Mucosa of descending colon (tissue), 3 donors: ENCODE results near the gene SLC35E1. TPM values are rescaled to one million over a fixed set of nuclear protein-coding genes. Genes with fewer than 3 reads are reported as not detected.

Source experiments
- ATAC-seq: fragments of 200-7000 bp; cut with Tn5 transposase; one replicate; pipeline ENCODE4 v1.9.1; 2020; ENCODE audit warnings: mild to moderate bottlenecking, moderate library complexity
- DNase-seq, 3 donors: peaks; one replicate each; pipeline ENCODE4 v3.0.0-alpha.2; 2020
- H3K36me3 ChIP-seq: fragments of 200-600 bp; one replicate; pipeline ENCODE4 v1.8.0; 2021; ENCODE audit warnings: low read depth, mild to moderate bottlenecking
- H3K4me1 ChIP-seq: fragments of 200-600 bp; one replicate; pipeline ENCODE4 v1.8.0; 2021; ENCODE audit warnings: low read depth, mild to moderate bottlenecking
- H3K4me3 ChIP-seq: fragments of 200-600 bp; one replicate; pipeline ENCODE4 v1.8.0; 2021; ENCODE audit warnings: mild to moderate bottlenecking
- H3K9me3 ChIP-seq: fragments of 200-600 bp; one replicate; pipeline ENCODE4 v1.8.0; 2021; ENCODE audit warnings: mild to moderate bottlenecking
- CTCF ChIP-seq: fragments of 200-600 bp; IDR thresholded peaks from one replicate; pipeline ENCODE4 v1.8.0; 2022; ENCODE audit warnings: antibody characterized with exemption, mild to moderate bottlenecking
- intact Hi-C, 2 donors: fragments of 100-400 bp; cut with DNase I in 1 of 2; cut with micrococcal nuclease in 1 of 2; formaldehyde crosslinking; loops; one replicate each; pipeline versions ENCODE4 v1.11.0 to v1.11.1; 2022; cut with DNase I, micrococcal nuclease
- total RNA-seq, 3 donors: library from RNA; stranded (reverse); fragmentation: NEBNext Ultra II Directional in 2 of 3; extraction: Animal tissue kit (Norgen Biotek cat#: 25700) in 2 of 3; gene quantifications; one replicate each; pipeline versions ENCODE4 v1.2.1 to v1.2.4, GENCODE V29; 2021 to 2023
- donor health status: DM: no; HTN: no; CAD: no; lungs with moderate emphysema.
- donor health status: DM: no; HTN: no; CAD: no.
- donor health status: DM: no; HTN: yes; CAD: no.

SLC35E1 gene
- total RNA-seq, 3 donors from 2014 or later = 34.6 to 45.8 (median 44.0) TPM

DNA sequence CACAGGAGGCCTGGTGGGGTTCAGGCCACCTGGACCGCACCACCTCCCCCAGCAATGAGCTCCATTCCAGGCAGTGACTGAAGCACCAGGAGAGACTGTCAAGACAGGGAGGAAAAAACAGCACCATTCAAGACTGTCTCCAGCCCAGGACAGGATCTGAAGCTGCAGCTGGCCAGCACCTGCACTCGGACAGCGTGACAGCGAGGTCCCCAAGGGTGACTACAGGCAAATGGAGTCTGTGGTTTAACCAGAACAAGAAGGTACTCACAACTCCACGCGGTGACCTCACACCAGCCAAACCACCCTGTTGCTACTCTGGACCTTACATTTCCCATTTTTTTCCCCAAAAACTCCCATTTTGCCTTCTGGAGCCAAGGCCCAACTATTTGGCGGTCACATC, 46.0 kb upstream of the SLC35E1 start:
- intact Hi-C loops = no loop called here
- DNase-seq (no peak), ATAC-seq (no peak)
- Histone ChIP-seq H3K36me3 (no peaks in the 10 kb centered on the region), H3K4me1 (peaks cover 9% of the 10 kb centered on the region), H3K4me3 (no peak overlapping the region), H3K9me3 (no peaks in the 10 kb centered on the region)
- TF ChIP-seq CTCF = no peak

- DNase-seq (no peak), ATAC-seq (no peak)
- H3K4me1 ChIP-seq = peaks cover 9% of the 10 kb centered on the region
- no peak overlapping the region for H3K4me3 ChIP-seq
- TF ChIP-seq CTCF = no peak
- intact Hi-C loops = no loop called here
- H3K36me3 ChIP-seq = no peaks in the 10 kb centered on the region
- no peaks in the 10 kb centered on the region for H3K9me3 ChIP-seq
These were observed 43.6 kb upstream of the SLC35E1 start for GRCh38 chr19:16615808-16616207.

- Histone ChIP-seq H3K36me3 (no peaks in the 10 kb centered on the region), H3K4me1 (peaks cover 15% of the 10 kb centered on the region), H3K4me3 (no peak overlapping the region), H3K9me3 (no peaks in the 10 kb centered on the region)
- intact Hi-C loops = no loop called here
- ATAC-seq (no peak), DNase-seq (no peak)
- no peak for TF ChIP-seq CTCF
These were observed 42.7 kb upstream of the SLC35E1 start for GRCh38 chr19:16614941-16615340.

DNA sequence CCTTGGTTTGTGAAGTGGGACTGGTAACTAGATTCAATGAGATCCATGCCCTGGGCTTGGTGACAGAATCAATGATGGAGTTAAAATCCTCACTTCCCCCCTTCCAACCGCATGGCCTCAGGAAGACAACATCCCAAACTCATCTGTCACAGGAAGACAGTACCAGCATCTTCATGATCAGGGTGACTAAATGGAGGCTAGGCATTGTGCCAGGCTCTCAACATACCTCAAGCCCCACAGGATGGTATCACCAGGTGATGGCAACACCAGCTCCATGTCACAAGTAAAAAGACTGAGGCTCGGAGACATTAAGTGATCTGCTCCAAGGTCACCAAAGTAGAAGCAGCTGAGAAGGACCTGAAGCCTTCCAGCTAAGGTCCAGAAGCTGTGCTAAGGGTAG, 41.6 kb upstream of the SLC35E1 start:
- Histone ChIP-seq H3K4me3 (no peak overlapping the region), H3K4me1 (peaks cover 10% of the 10 kb centered on the region), H3K36me3 (no peaks in the 10 kb centered on the region), H3K9me3 (no peaks in the 10 kb centered on the region)
- intact Hi-C loops = no loop called here
- ATAC-seq (no peak), DNase-seq (no peak)
- TF ChIP-seq CTCF = no peak

DNA sequence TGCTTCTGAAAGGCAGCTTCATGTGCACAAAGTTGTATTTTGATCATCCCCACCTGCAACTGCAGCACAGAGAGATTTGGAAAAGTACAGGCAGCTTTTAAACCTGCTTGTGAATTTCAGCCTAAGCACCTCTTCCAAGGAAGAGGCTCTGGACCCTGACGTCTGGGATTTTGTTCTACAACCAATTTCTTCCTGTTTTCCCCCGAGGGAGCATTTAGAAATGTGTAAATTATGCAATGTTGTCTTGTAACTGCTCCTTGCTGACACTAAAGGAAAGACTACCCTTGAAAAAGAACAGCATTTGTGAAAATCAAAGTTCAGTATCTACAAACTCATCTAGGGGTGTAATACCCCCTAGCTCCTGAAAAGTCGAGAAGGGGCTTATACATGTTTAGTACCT, 40.4 kb upstream of the SLC35E1 start:
- no peak for TF ChIP-seq CTCF
- peaks cover 22% of the 10 kb centered on the region for H3K4me1 ChIP-seq
- intact Hi-C loops = no loop called here
- ATAC-seq (no peak), DNase-seq (no peak)
- H3K4me3 ChIP-seq = no peak overlapping the region
- H3K9me3 ChIP-seq = no peaks in the 10 kb centered on the region
- H3K36me3 ChIP-seq = no peaks in the 10 kb centered on the region

DNA sequence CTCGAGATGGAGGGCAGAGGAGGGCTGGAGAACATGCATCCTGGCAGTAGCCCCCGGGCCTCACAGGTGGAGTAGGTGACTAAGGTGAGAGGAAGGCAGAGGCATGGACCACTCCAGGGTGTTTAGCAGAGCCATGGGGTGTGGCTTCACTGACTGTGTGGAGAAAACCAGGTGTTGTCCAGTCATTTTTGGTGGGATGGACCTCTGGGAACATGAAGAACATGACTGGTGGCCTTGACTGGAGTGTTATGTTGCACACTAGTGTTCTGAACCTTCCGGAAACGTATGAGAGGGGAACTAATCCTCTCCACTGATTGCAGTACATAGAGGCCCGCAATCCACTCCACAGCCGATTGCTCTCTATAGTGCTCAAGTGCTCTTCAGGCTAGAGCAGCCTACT, 38.9 kb upstream of the SLC35E1 start:
- DNase-seq (peak in 1 of 3 donors; percentile 8), ATAC-seq (no peak)
- Histone ChIP-seq H3K4me1 (peaks cover 25% of the 10 kb centered on the region), H3K9me3 (no peaks in the 10 kb centered on the region), H3K4me3 (no peak overlapping the region), H3K36me3 (no peaks in the 10 kb centered on the region)
- TF ChIP-seq CTCF = no peak
- intact Hi-C loops = no loop called here
